ENCODE measurements around the gene MMRN2. TPM values are rescaled to one million over a fixed set of nuclear protein-coding genes. Genes with fewer than 3 reads are reported as not detected.

The MMRN2 gene
- total and polyA plus RNA-seq, 2 of the 8 experiments (the other 6 are each of a cell fraction or from before 2014, with no cell fraction given), result 1.2 TPM

DNA sequence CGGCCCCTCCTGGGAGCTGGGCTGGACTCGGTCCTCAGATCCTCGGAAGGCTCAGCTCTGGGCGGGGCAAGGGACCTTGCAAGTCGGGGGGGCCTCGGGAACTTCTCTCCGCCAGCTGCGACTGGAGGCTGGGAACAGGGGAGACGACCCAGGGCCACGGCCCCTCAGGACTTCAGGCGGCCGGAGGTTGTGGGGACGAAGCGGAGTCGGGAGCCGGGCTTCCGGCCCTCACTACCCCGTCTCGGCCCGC is 13.5 kb upstream of the MMRN2 start:
- Histone ChIP-seq H2BK20ac (ENCODE audit: low read length) (no peak overlapping the region), H2AFZ (ENCODE audit: low read length) (no peak overlapping the region; the same call in 1 of the 2 replicates), H2BK12ac (ENCODE audit: low read depth, low read length) (no peak overlapping the region), H3K23me2 (ENCODE audit: low read depth, low read length) (peaks cover 12% of the 10 kb centered on the region; the same call in 1 of the 2 replicates), H3K9me3 (ENCODE audit: insufficient read depth in 2 of 2, low read depth in 1 of 2, low read length in 1 of 2) (no peaks in the 10 kb centered on the region), H3K18ac (ENCODE audit: extremely low read depth, low read length) (peak overlapping the region; percentile 48), H3K9ac (replicated peaks in 1 of 4; ENCODE audit: extremely low read depth in 1 of 4, low read depth in 3 of 4, low read length in 3 of 4) (peak overlapping the region in 2 of 4 experiments; percentile 20 to 33; a peak in 2 of 7 replicates), H3K79me2 (ENCODE audit: control insufficient read depth in 1 of 2, insufficient read depth in 2 of 2, low read length in 2 of 2) (no peaks in the 10 kb centered on the region), H4K5ac (ENCODE audit: insufficient read length, low read depth, low read length) (no peak overlapping the region), H3K4ac (replicated peaks; ENCODE audit: insufficient read length, low read depth, low read length) (no peak overlapping the region), H3K27ac (ENCODE audit: low read depth, low read length) (no peak overlapping the region), H3K56ac (replicated peaks; ENCODE audit: insufficient read length, low read depth, low read length) (peak overlapping the region; percentile 33), H2BK15ac (ENCODE audit: low read length) (no peak overlapping the region), H2BK120ac (replicated peaks; ENCODE audit: low read depth, low read length) (no peak overlapping the region), H3K79me1 (ENCODE audit: low read depth, low read length) (no peaks in the 10 kb centered on the region), H4K20me1 (replicated peaks in 1 of 2; ENCODE audit: control insufficient read depth in 1 of 2, insufficient read depth in 2 of 2, low read length in 2 of 2) (no peaks in the 10 kb centered on the region), H3K4me2 (ENCODE audit: insufficient read depth in 1 of 2, low read depth in 2 of 2, low read length in 2 of 2) (peak overlapping the region; percentile 68 to 75), H4K8ac (ENCODE audit: extremely low read depth, insufficient read depth, low read length) (peak overlapping the region; percentile 83), H4K91ac (replicated peaks; ENCODE audit: insufficient read length, low read length) (peak overlapping the region; percentile 6), H3K4me3 (ENCODE audit: extremely low read depth in 1 of 4, insufficient read depth in 2 of 4, low read depth in 3 of 4, low read length in 4 of 4) (peak overlapping the region; percentile 34 to 68 (median 46)), H3K23ac (ENCODE audit: insufficient read length) (no peak overlapping the region), H2BK5ac (ENCODE audit: low read depth, low read length) (no peak overlapping the region), H3K4me1 (replicated peaks in 1 of 4; ENCODE audit: control insufficient read depth in 3 of 4, insufficient read depth in 4 of 4, low read length in 3 of 4) (peaks cover 4 to 36% (median 29%) of the 10 kb centered on the region in 4 experiments), H3K36me3 (ENCODE audit: control insufficient read depth in 2 of 4, insufficient read depth in 4 of 4, low read length in 3 of 4) (no peaks in the 10 kb centered on the region), H3K27me3 (replicated peaks in 1 of 4; ENCODE audit: control insufficient read depth in 3 of 4, extremely low read depth in 1 of 4, insufficient read depth in 3 of 4, low read length in 3 of 4) (peaks cover 1 to 20% (median 16%) of the 10 kb centered on the region in 4 experiments), H3K14ac (ENCODE audit: insufficient read length) (no peak overlapping the region), H2AK5ac (ENCODE audit: low read depth, low read length) (no peak overlapping the region)
- ChIA-PET CTCF (ENCODE audit: partially characterized antibody) (interaction anchor here (0.8 to 22.5 kb wide), 5 partner anchors 10 to 87 kb away, joined by 3 to 975 read pairs (median 7); partner anchors contain the start of genes MMRN2 and SNCG), POLR2A (ENCODE audit: partially characterized antibody) (interaction anchor here (0.8 to 3.2 kb wide), 11 partner anchors 9 to 122 kb away, joined by 3 to 14 read pairs (median 5); partner anchors contain the start of gene SNCG)
- TF ChIP-seq TBP (IDR thresholded peaks at IDR 0.05; ENCODE audit: low read depth, low read length) (0 out of 2 replicates have a peak, but pooled peaks have one; percentile 23), PHF8 (conservative IDR thresholded peaks at IDR 0.05; ENCODE audit: low read depth, low read length) (peak; percentile 9; the same call in 1 of the 2 replicates), RAD21 (IDR thresholded peaks at IDR 0.05 in 1 of 2, conservative IDR thresholded peaks at IDR 0.05 in 1 of 2; ENCODE audit: low read depth in 2 of 2, low read length in 2 of 2) (no peak), SRF (IDR thresholded peaks at IDR 0.05; ENCODE audit: low read depth, low read length) (no peak)
- WGBS, 2 experiments (ENCODE audit: extremely low coverage in 1 of 2, insufficient coverage in 1 of 2, insufficient read length in 1 of 2, insufficient replicate concordance in 2 of 2, low coverage in 1 of 2, low lambda C conversion rate in 2 of 2, missing lambda C conversion rate in 1 of 2), result 3% methylated on average over 7 of the region's 20 CpGs; no CpG with 5 or more reads in 1 of the 2 experiments
- FAIRE-seq, result no peak
- peak in 1 of 2 experiments; percentile 76 for DNase-seq (ENCODE audit: low read depth in 1 of 2, low spot score in 2 of 2)
